Hematopoietic multipotent progenitor cell treated with erythropoietin and hydrocortisone succinate and interleukin-3 and kit ligand, for 17 days (in vitro differentiated cells): ENCODE results near the gene OTUD4.
"Not testable (repeated sequence)": the region's sequence is repeated elsewhere in the genome, so short reads cannot be mapped to it uniquely, and the experiment has no call there.

ENCODE experiments used
- DNase-seq: peaks from one replicate; pipeline ENCODE4 v3.0.0-alpha.2; 2015; ENCODE audit warnings: low spot score

The OTUD4 gene

DNA sequence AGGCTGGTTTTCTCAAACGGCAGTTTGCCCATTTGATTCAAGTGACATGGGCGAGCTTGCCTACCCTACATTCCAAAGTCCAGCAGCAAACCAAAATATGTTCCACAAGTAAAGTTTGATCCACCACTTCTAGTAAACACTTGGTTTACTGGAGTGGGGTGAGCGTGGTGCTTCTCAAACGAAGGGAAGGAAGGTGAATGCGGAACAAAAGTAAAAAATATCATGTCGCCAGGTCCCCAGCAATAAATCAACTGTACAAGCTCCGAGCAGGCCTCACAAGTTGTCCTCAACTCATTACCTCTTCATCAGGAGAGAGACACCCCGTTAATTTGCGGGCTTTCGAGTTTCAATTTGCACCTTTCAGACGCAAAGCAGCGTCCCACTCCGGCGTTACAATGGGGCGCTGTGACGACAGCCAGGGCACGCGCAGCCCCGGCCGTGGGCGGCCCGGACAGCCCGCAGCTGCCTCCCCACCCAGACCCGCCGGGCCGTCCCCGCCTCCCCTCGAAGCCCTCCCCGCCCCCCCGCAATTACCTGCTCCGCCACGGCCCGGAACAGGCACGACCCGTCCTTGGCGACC is 1.0 kb downstream of the OTUD4 start:
- DNase-seq: peak; percentile 77

- DNase-seq: peak; percentile 46
Observed at GRCh38 chr4:145178740-145179280, 1.6 kb downstream of the OTUD4 start.

DNA sequence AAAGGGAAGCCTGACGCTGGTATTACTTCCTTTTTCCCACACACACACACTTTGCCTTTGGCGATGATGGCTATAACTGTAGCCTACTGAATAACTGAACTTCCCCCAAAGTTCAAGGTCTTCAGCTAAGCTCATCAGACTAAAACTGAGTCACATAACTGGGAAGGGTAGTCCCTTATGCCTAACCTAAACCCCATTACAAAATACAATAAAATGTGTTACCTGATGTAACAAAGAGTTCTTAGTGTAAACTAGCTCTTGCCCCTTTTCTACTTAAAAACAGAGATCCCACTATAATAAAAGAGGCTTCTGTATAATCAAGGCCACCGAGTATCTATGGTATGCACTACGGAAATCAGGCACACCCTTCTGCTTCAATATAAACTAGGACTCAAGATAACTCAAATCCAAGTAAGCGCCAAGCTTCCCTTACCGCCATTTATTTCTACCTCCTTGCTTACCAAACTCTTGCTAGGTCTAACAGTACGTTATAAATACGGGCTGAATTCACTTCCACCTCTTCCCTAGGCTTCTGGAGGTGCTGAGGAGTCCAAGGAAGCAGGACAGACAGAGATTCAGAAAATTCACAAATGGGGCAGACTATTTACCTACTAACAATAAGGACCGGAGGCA is 2.4 kb downstream of the OTUD4 start:
- peak; percentile 60 for DNase-seq

- peak; percentile 23 for DNase-seq
Observed at GRCh38 chr4:145177511-145177905, 2.9 kb downstream of the OTUD4 start.

GRCh38 chr4:145176641-145177432 is 3.6 kb downstream of the OTUD4 start:
- no peak for DNase-seq

GRCh38 chr4:145171911-145172310 is 8.5 kb downstream of the OTUD4 start:
- no peak for DNase-seq

GRCh38 chr4:145170223-145170622 is 10.2 kb downstream of the OTUD4 start:
- no peak for DNase-seq

DNA sequence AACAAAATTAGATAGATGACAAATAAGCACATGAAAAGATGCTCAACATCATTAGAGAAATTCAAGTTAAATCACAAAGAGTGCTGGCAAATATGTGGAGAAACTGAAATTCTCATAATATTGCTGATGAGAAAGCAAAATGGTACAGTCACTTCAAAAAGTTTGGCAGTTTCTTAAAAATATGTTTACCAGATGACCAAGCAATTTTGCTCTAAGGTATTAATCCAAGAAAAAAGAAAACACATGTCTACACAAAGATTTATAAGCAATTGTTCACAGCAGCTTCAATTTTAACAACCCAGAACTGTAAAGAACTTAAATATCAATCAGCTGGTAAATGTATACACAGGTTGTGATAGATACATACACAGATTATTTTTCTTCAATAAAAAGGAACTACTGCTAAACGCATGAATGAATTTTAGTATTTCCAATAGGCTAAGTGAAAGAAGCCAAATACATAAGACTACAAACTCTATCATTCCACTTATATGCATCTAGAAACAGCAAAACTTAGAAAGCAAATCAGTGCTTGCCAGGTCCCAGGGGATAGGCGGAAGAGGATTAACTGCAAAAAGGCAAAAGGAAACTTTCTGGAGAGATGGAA is 11.7 kb downstream of the OTUD4 start:
- peak; percentile 65 for DNase-seq

GRCh38 chr4:145167887-145168286 is 12.5 kb downstream of the OTUD4 start:
- DNase-seq: no peak

DNA sequence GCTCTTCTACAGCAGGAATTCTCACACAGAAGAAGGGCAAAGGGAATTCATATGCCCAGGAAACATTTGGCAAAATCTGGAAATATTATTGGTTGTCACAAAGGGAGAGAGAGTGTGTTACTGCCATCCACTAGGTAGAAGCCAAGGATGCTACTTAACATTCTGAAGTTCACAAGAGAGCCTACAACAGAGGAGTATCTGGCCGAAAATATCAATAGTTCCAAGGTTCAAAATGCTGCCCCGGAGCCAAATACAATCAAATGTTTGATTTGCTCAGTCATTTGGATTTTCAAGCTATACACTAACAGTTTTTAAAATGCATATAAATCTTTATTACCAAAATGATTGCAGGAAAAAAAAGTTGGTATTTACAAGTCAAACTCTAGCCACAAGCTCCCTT is 18.8 kb downstream of the OTUD4 start:
- no peak for DNase-seq

GRCh38 chr4:145156986-145157385 is 23.4 kb downstream of the OTUD4 start:
- no peak for DNase-seq

DNA sequence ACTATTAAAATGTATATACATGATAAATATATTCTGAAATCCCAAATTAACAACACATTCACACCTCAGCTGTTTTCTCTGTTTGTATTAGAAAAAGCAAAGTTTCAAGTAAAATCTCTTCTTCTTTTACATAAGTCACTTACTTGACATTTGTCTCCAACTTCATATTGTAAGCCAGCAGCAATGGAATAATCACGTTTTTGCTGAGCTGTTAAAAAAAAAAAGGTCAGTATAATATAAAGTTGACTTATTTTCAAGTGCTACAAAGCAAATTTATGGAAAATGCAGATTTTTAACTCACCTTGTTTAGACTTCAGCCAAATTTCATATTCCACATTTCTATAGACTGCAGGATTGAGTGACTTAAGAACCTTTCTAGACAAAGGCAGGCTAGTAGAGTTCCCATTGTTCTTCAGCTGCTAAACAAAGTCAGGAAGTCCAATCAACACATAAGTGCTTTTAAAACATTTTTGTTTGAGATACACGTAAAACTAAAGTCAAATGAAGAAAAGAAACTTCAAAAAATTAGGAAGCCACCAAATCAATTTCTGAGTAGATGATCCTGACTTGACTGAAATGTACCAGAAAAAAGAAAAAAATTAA is 25.0 kb downstream of the OTUD4 start:
- no peak for DNase-seq

GRCh38 chr4:145154573-145154972 is 25.8 kb downstream of the OTUD4 start:
- peak; percentile 66 for DNase-seq

DNA sequence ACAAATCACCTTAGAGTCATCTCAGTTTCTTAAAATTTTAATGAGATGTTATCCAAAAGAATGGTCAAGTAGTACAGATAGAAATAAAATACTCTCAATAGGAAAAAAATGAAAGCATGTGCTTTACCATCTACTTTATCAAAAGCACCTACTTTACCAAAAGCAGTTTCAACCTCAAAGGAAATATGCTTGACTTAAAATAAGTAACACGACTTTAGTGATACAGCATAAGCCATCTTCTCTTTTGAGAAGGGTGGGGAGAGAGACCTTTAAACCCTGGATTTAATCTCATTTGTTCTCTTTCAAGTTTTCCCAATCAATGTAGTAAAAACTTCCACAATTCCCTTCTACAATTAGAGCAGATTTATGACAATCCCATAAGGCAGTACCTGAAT is 26.5 kb downstream of the OTUD4 start:
- DNase-seq: no peak

DNA sequence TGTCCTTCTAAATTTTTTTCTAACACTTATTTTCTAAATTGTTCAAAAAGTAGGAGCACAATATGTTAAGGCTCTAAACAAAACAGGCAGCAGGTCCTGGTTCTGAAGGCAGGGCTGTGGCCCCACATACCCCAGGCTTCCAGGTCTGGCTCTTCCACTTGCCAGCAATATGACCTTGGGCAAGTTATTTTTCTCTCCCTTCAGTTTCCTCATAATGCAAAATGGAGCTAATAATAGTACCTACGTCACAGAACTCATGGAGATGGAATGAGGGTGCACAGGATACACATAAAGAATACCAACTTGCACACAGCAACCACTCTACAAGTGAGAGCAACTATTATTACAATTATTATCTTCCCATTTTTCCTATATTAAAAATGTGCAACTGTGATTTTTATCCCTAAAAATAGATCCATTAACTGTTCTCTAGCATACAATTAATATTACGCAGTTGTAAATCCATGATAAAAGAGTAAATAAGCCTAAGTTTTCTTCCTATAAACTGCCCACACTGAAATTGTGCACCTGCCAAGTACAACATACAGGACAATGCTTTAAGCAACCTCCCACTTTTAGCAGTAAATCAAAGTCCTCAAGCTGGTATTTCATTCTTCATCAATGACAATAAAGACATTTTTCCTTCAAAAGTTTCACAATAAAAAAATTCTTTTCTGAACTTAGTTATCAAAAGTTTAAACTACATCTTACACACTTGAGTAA is 27.0 kb downstream of the OTUD4 start:
- DNase-seq: no peak

DNA sequence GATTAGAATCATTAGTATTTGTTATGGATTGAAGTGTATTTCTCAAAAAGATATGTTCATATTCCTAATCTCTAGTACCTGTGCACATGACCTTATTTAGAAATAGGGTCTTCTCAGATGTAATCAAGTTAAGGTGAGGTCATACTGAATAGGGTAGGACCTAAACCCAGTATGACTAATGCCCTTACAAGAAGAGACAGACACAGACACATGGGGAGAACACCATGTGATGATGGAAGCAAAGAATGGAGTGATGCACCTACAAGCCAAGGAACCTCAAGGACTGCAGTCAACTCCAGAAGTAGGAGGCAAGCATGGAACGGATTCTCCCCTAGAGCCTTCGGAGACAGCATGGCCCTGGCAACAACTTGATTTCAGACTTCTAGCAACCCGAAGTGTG is 31.4 kb downstream of the OTUD4 start:
- DNase-seq: no peak

DNA sequence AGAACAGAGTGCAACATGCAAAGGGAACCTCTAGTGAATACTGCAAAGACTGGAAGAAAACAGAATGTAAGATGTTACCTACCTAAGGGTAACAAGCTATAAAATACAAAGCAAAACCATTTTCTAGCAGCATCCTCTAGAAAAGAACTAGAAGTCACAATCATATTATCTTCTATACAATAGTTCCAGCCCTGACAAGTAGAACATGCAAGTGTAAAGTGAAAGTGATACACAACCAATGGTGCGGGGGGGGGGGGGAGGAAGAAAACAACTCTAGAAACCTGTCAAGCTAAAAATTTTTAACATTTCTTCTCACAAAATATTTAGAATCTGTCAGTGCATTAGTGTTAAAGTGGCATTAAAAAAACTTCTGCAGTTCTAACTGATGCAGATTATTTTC is 44.2 kb downstream of the OTUD4 start:
- not testable (repeated sequence) for DNase-seq

DNA sequence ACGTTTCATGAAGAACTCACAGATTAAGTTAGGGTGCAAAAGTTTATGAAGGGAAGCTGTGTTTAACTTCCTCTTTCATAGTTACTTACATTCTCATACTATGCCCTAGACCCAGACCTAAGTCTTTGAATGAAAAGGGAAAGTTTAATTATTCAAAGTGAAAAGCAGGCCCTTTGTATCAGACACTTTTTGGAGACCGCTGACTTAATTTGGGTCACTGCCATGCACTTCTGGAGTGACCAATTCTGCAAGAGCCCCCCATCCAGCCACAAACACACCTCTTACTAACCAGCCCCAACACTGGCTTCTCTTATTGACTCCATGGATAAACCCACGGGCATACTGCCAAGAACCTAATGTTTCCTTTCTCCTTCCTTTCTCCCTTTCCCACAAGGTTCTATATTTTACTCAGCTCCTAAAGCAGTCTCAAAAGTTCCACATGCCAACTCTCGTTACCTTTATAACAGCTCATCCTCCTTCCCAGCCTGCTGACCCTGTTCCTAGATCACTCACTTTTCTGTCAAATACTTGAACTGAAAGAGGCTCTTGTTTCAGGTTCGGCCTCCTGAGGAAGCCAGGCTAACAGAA is 47.8 kb downstream of the OTUD4 start:
- DNase-seq: no peak

DNA sequence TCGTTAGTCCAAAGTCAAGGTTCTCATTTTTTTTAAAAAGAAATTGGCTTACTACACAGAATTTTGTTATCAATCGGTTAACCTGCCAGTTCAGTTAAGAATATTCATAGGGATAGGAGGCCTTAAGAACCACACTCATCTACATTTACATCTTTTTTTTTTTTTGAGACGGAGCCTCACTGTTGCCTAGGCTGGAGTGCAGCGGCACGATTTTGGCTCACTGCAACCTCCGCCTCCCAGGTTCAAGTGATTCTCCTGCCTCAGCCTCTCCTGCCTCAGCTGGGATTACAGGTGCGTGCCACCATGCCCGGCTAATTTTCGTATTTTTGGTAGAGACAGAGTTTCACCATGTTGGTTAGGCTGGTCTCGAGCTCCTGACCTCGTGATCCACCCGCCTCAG is 48.5 kb downstream of the OTUD4 start:
- no peak for DNase-seq

DNA sequence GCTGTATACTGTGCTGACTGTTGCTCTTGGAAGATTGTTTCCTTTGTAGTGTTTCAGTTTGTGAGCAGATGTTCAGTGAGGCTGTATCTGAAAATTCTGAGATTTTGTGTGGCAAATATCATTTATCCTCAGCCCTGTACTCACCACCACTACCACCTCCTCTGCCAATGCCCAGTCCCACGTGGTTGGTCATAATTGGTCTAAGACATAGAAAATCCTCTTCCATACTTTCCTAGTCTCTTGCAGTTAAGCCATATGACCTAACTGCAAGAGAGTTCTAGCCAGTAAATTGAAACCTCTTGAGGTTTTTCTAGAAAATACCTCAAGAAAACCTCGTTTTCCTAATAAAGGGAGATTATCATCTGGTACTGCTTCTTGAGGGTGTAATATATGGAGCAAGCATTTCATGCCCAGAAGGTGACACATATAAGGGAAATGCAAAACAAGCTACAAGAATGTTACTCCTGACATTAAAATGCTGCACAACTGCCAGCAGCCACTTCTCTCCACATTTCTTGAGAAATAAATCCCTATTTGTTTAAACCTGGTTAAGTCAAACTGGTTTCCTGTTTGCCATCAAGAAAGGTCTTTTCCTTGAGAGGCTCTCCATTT is 49.5 kb downstream of the OTUD4 start:
- no peak for DNase-seq

GRCh38 chr4:145130130-145130529 is 50.3 kb downstream of the OTUD4 start:
- DNase-seq: no peak
